Uterus (tissue), 4 donors: ENCODE results near the gene YES1. TPM values are rescaled to one million over a fixed set of nuclear protein-coding genes. Genes with fewer than 3 reads are reported as not detected.
"Not testable (repeated sequence)": the region's sequence is repeated elsewhere in the genome, so short reads cannot be mapped to it uniquely, and the experiment has no call there.

Experiments used
- DNase-seq, 2 donors: peaks; one replicate each; pipeline ENCODE4 v3.0.0-alpha.2; 2019 to 2020
- H3K27ac ChIP-seq, 2 donors: fragments of 200-600 bp; sonication (generic); 1 replicate in 1 of 2; 2 replicates in 1 of 2; pipeline ENCODE4 v1.5.1; 2016 to 2018
- H3K27me3 ChIP-seq, 2 donors: fragments of 200-600 bp; sonication (generic); one replicate each; pipeline ENCODE4 v1.5.1; 2018 to 2019; ENCODE audit warnings: control low read depth in 1 of 2
- H3K36me3 ChIP-seq, 2 donors: fragments of 200-600 bp; sonication (generic); one replicate each; pipeline ENCODE4 v1.5.1; 2019; ENCODE audit warnings: control low read depth in 1 of 2
- H3K4me1 ChIP-seq, 2 donors: fragments of 200-600 bp; sonication (generic); one replicate each; pipeline ENCODE4 v1.5.1; 2018 to 2019; ENCODE audit warnings: control low read depth in 1 of 2
- H3K4me3 ChIP-seq, 2 donors: fragments of 200-600 bp; sonication (generic); 1 replicate in 1 of 2; 2 replicates in 1 of 2; pipeline ENCODE4 v1.5.1; 2018 to 2019; ENCODE audit warnings: mild to moderate bottlenecking in 1 of 2
- H3K9me3 ChIP-seq, 2 donors: fragments of 200-600 bp; sonication (generic); one replicate each; pipeline ENCODE4 v1.5.1; 2019; ENCODE audit warnings: control low read depth in 1 of 2
- POLR2A ChIP-seq, 2 donors: fragments of 450-650 bp; IDR thresholded peaks; one replicate each; pipeline ENCODE4 v1.6.1; 2016; ENCODE audit warnings: antibody characterized with exemption in 2 of 2, mild to moderate bottlenecking in 1 of 2, moderate library complexity in 1 of 2
- intact Hi-C: fragments of 100-400 bp; cut with DNase I; formaldehyde crosslinking; loops from one replicate; pipeline ENCODE4 v1.15.1; 2023; ENCODE audit warnings: low total_unique reads
- total RNA-seq, 4 donors: library from RNA; depleted of rRNA in 3 of 4; stranded (reverse); fragments of >200 nt in 3 of 4; gene quantifications; one replicate each; pipeline versions ENCODE4 v1.1.0 to v1.2.4, GENCODE V29; 2014 to 2023
- TF ChIP-seq, protein P1 (sequence below), 4 experiments: fragments of 200-600 bp in 2 of 4; fragments of 450-650 bp in 2 of 4; sonication (generic) in 2 of 4; IDR thresholded peaks; one replicate each; pipeline ENCODE4 v1.5.1; 2016 to 2019; ENCODE audit warnings: antibody characterized with exemption in 4 of 4, mild to moderate bottlenecking in 2 of 4, moderate library complexity in 1 of 4
- donor health status: DM: yes; HTN: yes; CAD: no.

YES1 gene
- total RNA-seq, 4 donors from 2014 or later, result 21.0 to 158 (median 37.0) TPM

DNA sequence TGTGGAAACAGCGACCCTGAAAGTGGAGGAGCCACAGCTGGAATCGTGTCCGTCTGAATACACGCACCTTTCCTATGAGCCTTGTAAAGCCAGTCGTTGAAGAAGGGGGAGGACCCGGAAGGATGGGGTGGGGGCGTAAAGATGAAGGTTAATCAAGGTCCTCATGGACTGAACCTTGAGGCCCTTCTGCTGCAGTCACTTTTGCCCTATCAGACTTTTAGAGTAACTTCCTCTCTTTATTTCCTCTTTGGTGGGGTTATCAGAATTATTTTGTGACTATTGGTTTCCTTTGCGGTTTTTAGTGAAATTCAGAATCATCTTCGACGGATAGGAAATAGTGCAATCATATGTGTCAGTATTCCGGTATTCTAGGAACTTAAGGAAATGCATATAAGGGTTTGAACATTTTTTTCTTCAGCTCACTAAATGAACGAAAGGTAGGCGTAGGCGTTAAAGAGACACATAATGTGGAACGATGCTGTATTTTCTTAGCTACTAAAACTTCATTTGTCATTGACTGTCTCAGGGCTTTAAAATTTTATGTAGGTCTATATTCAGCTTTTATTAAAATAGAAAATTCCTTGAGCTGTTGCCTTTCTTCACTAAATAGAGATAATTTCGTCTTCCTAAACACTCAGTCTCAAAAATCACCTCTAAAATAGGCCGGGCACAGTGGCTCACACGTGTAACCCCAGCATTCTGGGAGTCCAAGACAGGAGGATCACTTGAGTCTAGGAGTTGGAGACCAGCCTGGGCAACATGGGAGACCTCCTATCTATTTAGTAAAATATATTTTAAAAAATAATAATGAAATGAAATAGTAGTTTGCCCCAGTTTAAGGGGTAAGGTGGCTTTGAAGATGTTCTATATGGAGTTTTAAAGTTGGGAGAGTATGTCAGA lies 1.4 kb upstream of the YES1 start:
- intact Hi-C loops, result no loop called here
- Histone ChIP-seq H3K27me3 (no peaks in the 10 kb centered on the region), H3K4me3 (peak overlapping the region; percentile 80 to 85), H3K27ac (peak overlapping the region; percentile 93 to 94), H3K36me3 (no peaks in the 10 kb centered on the region), H3K4me1 (no peaks in the 10 kb centered on the region), H3K9me3 (no peaks in the 10 kb centered on the region)
- TF ChIP-seq, protein P1, sequence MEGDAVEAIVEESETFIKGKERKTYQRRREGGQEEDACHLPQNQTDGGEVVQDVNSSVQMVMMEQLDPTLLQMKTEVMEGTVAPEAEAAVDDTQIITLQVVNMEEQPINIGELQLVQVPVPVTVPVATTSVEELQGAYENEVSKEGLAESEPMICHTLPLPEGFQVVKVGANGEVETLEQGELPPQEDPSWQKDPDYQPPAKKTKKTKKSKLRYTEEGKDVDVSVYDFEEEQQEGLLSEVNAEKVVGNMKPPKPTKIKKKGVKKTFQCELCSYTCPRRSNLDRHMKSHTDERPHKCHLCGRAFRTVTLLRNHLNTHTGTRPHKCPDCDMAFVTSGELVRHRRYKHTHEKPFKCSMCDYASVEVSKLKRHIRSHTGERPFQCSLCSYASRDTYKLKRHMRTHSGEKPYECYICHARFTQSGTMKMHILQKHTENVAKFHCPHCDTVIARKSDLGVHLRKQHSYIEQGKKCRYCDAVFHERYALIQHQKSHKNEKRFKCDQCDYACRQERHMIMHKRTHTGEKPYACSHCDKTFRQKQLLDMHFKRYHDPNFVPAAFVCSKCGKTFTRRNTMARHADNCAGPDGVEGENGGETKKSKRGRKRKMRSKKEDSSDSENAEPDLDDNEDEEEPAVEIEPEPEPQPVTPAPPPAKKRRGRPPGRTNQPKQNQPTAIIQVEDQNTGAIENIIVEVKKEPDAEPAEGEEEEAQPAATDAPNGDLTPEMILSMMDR (IDR thresholded peaks at IDR 0.05), result no peak
- no peak for TF ChIP-seq POLR2A (IDR thresholded peaks at IDR 0.05)
- DNase-seq, result no peak

DNA sequence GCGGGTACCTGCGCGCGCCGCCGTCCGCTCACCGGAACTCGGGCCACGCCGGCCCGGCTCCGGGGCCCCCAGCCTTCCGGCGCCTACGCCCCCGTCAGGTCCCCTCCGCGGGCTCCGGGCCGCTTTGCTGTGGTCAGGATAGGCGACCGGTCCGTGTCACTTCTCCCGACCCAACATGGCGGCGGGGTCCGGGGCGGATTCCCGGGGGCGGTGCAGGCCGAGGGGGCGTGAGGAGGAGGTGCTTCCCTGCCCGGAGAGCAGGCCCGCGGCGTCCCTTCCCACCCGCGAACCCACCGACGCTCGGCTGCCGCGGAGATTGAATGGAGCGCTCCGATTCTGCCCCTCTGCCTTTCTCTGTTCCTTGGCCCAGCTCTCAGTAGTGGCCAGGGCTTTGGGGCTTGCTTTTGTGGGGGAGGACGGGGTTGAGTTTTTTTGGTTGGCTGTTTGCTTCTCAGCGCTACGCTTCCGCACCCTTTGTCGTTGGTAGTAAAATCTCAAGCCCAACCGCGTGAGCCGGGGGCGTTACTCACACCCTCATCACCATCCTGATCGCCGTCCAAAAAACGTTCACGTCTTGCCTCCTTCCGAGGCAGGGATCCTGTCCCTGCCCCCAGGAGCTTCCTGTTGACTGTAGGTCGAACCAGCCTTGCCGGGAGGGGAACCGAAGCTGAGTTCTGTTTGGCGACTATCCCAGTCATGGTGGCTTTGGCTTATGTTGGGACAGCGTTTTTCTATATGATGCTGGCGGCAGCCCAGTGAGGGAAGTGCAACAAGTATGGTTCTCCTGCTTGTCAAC lies 532 bp upstream of the YES1 start:
- peak; percentile 9 to 51 for TF ChIP-seq POLR2A (IDR thresholded peaks at IDR 0.05)
- TF ChIP-seq, protein P1 (IDR thresholded peaks at IDR 0.05), result no peak
- Histone ChIP-seq H3K4me3 (peak overlapping the region; percentile 80 to 85), H3K27me3 (no peaks in the 10 kb centered on the region), H3K27ac (peak overlapping the region; percentile 93 to 94), H3K9me3 (no peaks in the 10 kb centered on the region), H3K36me3 (no peaks in the 10 kb centered on the region), H3K4me1 (no peaks in the 10 kb centered on the region)
- DNase-seq, result peak; percentile 83 to 87
- intact Hi-C loops, result no loop called here

DNA sequence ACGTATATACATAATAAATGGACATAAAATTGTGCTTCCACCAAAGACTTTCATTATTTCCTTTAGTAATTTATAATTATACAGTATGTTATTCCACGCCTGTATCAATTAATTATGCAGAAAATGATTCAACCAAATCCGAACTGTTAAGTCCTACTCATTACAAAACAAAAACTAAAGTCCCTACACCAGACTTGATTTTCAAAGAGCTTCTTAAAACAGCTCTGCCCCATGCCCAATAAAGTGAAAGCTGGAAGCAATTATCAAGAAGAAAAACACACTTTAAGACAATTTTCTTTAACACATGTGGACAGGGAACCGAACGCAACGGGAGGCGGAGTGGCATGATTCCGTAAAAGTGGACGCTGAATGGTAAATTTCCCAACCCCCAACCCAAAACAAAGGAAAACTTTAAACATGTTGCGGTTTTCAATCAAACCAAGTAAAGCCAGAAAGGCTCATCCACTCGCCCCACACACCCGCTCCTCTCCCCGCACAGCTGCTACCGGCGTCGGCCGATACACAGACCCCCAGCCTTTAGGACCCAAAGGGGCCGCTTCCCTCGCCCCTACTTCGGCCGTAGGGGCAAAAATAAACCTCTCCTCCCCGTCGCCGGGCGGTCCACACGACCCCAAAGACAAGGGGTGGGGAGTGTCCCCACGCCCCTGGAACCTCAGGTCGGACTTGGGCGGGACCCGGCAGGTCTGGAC lies 705 bp downstream of the YES1 start:
- no peak for DNase-seq
- Histone ChIP-seq H3K9me3 (no peaks in the 10 kb centered on the region), H3K36me3 (no peaks in the 10 kb centered on the region), H3K27ac (peak overlapping the region; percentile 93 to 94), H3K27me3 (no peaks in the 10 kb centered on the region), H3K4me1 (no peaks in the 10 kb centered on the region), H3K4me3 (peak overlapping the region; percentile 80 to 85)
- intact Hi-C loops, result no loop called here
- TF ChIP-seq, protein P1 (IDR thresholded peaks at IDR 0.05), result no peak
- no peak for TF ChIP-seq POLR2A (IDR thresholded peaks at IDR 0.05)

DNA sequence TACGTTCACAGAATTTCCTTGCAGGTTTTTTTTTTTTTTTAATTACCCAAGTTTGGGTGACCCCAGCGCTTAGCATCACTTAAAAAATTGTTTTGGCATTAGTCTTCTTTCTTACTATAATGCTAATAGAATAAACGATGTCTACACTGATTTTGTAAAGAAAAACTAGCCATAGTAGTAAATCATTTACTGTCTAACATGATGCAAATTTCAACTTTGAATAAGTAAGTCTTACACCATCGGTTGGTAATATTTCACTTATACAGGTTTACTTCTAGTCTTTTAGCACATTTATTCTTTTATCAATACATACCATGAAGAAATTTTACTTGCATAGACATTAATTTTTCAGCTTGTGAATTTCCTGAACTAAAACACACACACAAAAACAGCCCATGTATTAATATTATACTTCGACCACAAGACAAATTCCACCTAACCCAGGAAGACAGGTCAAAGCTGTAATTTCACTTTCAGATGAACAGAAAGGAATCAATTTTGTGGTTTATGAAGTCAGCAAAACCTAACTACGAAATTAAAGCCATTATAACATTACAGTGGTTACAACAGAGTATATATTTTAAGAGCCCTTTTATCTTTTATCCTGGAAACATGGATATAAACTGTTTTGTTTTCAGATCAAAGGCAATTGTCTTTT lies 1.9 kb downstream of the YES1 start:
- H3K4me3 ChIP-seq, result peak overlapping the region in 1 of 2 donors; percentile 1
- no peaks in the 10 kb centered on the region for H3K9me3 ChIP-seq
- no peaks in the 10 kb centered on the region for H3K4me1 ChIP-seq
- no peaks in the 10 kb centered on the region for H3K36me3 ChIP-seq
- no peak overlapping the region for H3K27ac ChIP-seq
- no peak for TF ChIP-seq POLR2A (IDR thresholded peaks at IDR 0.05)
- TF ChIP-seq, protein P1 (IDR thresholded peaks at IDR 0.05), result no peak
- intact Hi-C loops, result no loop called here
- no peak for DNase-seq
- no peaks in the 10 kb centered on the region for H3K27me3 ChIP-seq

DNA sequence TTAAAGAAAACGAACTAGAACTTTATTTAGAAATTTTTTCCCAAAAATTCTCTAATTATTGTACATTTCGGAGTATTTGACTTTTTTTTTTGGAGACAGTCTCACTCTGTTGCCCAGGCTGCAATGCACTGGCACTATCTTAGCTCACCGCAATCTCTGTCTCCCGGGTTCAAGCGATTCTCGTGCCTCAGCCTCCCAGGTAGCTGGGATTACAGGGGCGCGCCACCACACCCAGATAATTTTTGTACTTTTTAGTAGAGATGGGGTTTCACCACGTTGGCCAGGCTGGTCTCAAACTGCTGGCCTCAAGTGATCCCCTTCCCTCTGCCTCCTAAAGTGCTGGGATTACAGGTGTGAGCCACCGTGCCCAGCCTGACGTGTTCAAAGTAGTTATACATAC lies 2.8 kb downstream of the YES1 start:
- H3K27me3 ChIP-seq, H3K4me3 ChIP-seq, H3K4me1 ChIP-seq, H3K36me3 ChIP-seq, intact Hi-C loops, DNase-seq, H3K9me3 ChIP-seq, H3K27ac ChIP-seq: not testable (repeated sequence)
